Esophagus muscularis mucosa (tissue), 4 donors: ENCODE measurements around the gene PTAFR. TPM values are rescaled to one million over a fixed set of nuclear protein-coding genes. Genes with fewer than 3 reads are reported as not detected.

ENCODE experiments used
- DNase-seq: peaks from one replicate; pipeline ENCODE4 v3.0.0-alpha.2; 2017; ENCODE audit errors: extremely low spot score
- H3K27ac ChIP-seq, 4 donors: fragments of 200-600 bp; sonication (generic); replicated peaks in 1 of 4; 1 replicate in 3 of 4; 2 replicates in 1 of 4; pipeline ENCODE4 v1.5.1; 2016 to 2019; ENCODE audit warnings: mild to moderate bottlenecking in 1 of 4
- H3K27me3 ChIP-seq, 4 donors: fragments of 200-600 bp; sonication (generic); one replicate each; pipeline versions ENCODE4 v1.5.1 to v1.6.0; 2016 to 2019
- H3K36me3 ChIP-seq, 4 donors: fragments of 200-600 bp; sonication (generic); one replicate each; pipeline ENCODE4 v1.5.1; 2016 to 2019
- H3K4me1 ChIP-seq, 4 donors: fragments of 200-600 bp; sonication (generic); one replicate each; pipeline ENCODE4 v1.5.1; 2016 to 2019
- H3K4me3 ChIP-seq, 4 donors: fragments of 200-600 bp; sonication (generic); 1 replicate in 2 of 4; 2 replicates in 2 of 4; pipeline ENCODE4 v1.5.1; 2016 to 2019; ENCODE audit warnings: mild to moderate bottlenecking in 4 of 4, moderate library complexity in 1 of 4
- H3K9me3 ChIP-seq, 4 donors: fragments of 200-600 bp; sonication (generic); 1 replicate in 3 of 4; 2 replicates in 1 of 4; pipeline ENCODE4 v1.5.1; 2016 to 2019
- EP300 ChIP-seq: sonication (generic); formaldehyde crosslinking; IDR thresholded peaks from one replicate; pipeline ENCODE4 v1.6.1; 2017; ENCODE audit warnings: antibody characterized with exemption
- POLR2A ChIP-seq: fragments of 450-650 bp; IDR thresholded peaks from one replicate; pipeline ENCODE4 v1.6.1; 2017; ENCODE audit warnings: antibody characterized with exemption, moderate library complexity, mild to moderate bottlenecking, low read depth
- POLR2AphosphoS5 ChIP-seq, 2 donors: sonication (generic); formaldehyde crosslinking; IDR thresholded peaks; one replicate each; pipeline ENCODE4 v1.6.1; 2017; ENCODE audit warnings: antibody characterized with exemption in 2 of 2
- whole genome bisulfite sequencing: methylation state at CpG from one replicate; pipeline ENCODE4 v1.1.5; 2018; 5-methylcytosine and 5-hydroxymethylcytosine counted together
- intact Hi-C: fragments of 100-400 bp; cut with DNase I; formaldehyde crosslinking; loops from one replicate; pipeline ENCODE4 v1.15.1; 2023
- small RNA-seq, 3 donors: library from RNA; depleted of rRNA; stranded (forward); fragments of <200 nt; gene quantifications; one replicate each; pipeline ENCODE3, GENCODE V24; 2016
- total RNA-seq, 4 donors: library from RNA; depleted of rRNA; stranded (reverse); fragments of >200 nt; gene quantifications; one replicate each; pipeline versions ENCODE4 v1.1.0 to v1.2.1, GENCODE V29; 2016
- TF ChIP-seq, protein P1 (sequence below), 3 experiments: fragments of 200-600 bp in 2 of 3; fragments of 450-650 bp in 1 of 3; sonication (generic) in 2 of 3; IDR thresholded peaks; one replicate each; pipeline ENCODE4 v1.5.1; 2017 to 2019; ENCODE audit warnings: antibody characterized with exemption in 3 of 3, mild to moderate bottlenecking in 2 of 3, moderate library complexity in 1 of 3

Gene PTAFR
- total RNA-seq, 4 donors from 2014 or later: 4.6 to 8.1 (median 6.8) TPM

DNA sequence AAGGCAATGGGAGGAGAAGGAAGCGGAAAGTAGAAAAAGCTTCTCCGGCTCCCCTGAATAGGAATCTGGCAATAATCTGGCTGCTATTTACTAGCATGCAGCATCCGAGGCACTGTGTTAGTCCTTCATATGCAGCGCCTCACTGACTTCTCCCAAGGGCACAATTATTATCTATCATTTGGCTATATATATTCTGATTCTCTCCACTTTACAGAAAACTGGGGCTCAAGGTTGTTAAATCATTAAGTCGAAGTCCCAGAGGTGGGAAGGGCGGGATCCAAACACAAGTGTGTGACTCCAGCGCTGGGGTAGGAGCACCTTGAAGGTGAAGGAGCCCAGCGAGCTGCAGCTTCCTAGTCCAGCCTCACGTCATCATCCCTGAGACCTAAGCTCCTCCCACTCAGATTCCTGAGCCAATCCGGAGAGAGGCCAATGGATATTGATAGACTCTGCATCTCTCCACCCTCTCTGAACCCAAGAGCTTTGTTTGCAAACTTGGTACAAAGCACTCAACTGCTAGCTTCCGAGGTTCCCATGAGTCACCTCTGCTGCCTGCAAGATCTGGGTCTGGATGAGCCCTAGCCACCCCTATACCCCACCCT is 71.5 kb downstream of the PTAFR start:
- Histone ChIP-seq H3K36me3 (no peaks in the 10 kb centered on the region), H3K9me3 (no peaks in the 10 kb centered on the region), H3K27me3 (peaks cover 0 to under 1% (median 0%) of the 10 kb centered on the region in 4 donors), H3K27ac (peak overlapping the region in 1 of 4 donors; percentile 34), H3K4me3 (peak overlapping the region; percentile 28 to 43 (median 42)), H3K4me1 (peaks cover 0 to 11% (median 6%) of the 10 kb centered on the region in 4 donors)
- 45% methylated on average over 11 of the region's 11 CpGs for WGBS
- TF ChIP-seq, protein P1, sequence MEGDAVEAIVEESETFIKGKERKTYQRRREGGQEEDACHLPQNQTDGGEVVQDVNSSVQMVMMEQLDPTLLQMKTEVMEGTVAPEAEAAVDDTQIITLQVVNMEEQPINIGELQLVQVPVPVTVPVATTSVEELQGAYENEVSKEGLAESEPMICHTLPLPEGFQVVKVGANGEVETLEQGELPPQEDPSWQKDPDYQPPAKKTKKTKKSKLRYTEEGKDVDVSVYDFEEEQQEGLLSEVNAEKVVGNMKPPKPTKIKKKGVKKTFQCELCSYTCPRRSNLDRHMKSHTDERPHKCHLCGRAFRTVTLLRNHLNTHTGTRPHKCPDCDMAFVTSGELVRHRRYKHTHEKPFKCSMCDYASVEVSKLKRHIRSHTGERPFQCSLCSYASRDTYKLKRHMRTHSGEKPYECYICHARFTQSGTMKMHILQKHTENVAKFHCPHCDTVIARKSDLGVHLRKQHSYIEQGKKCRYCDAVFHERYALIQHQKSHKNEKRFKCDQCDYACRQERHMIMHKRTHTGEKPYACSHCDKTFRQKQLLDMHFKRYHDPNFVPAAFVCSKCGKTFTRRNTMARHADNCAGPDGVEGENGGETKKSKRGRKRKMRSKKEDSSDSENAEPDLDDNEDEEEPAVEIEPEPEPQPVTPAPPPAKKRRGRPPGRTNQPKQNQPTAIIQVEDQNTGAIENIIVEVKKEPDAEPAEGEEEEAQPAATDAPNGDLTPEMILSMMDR (IDR thresholded peaks at IDR 0.05): no peak
- TF ChIP-seq POLR2AphosphoS5 (IDR thresholded peaks at IDR 0.05) (no peak), POLR2A (no peak), EP300 (no peak)
- intact Hi-C loops: no loop called here
- no peak for DNase-seq

DNA sequence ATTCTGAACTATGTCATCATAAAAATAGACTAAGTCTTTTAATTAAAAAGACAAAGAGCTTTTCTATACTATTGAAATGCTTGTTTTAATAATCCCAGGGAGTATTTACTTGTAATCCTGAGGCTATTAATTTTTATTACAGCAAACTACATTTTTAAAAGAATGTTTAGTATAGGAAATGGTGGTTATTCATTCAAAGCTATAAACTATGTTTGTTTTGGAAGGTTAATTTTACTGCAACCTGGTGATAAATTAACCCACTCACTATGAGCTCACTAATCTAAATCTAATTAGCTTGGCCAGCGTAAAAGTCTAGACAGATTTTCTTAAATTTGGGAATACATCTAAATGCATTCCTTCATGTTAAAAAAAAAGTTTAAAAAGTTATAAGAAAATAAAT is 74.3 kb downstream of the PTAFR start:
- intact Hi-C loops: no loop called here
- Histone ChIP-seq H3K4me3 (no peak overlapping the region), H3K36me3 (no peaks in the 10 kb centered on the region), H3K4me1 (peaks cover 0 to 11% (median 6%) of the 10 kb centered on the region in 4 donors), H3K9me3 (no peaks in the 10 kb centered on the region), H3K27me3 (peaks cover 0 to 14% (median 0%) of the 10 kb centered on the region in 4 donors), H3K27ac (no peak overlapping the region)
- DNase-seq: no peak
- 100% methylated on average over 1 of the region's 1 CpG for WGBS
- TF ChIP-seq EP300 (no peak), POLR2A (no peak)
- TF ChIP-seq, protein P1 (IDR thresholded peaks at IDR 0.05): no peak

DNA sequence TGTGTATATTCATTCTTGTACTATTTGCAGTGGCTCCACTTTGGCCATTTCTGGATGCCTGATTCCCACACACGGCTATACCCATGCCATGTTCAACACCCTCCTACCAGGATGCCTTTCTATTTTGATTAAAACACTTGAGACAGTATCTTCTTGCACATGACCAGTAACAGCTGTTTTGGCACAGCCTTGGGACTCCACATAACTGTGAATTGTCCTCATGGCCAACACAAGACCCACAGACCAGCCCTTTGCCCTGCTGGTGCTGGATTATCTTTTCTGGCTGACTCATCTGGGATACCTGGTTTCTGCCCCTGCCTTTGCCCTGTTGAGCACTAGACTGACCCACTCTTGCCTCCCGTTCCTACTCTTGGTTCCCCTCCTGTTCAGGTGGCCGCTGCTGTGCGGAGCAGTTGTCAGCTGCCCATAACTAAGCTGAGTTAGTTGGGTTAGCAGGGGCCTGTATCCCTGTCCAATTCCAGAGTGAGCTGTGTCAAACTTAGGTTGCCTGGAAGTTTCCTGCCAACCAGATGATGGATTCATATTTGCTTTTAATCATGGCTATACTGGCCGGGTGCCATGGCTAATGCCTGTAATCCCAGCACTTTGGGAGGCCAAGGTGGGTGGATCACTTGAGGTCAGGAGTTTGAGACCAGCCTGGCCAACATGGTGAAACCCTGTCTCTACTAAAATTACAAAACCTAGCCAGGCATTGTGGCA is 77.3 kb downstream of the PTAFR start:
- intact Hi-C loops: no loop called here
- Histone ChIP-seq H3K4me1 (peaks cover 0 to under 1% (median 0%) of the 10 kb centered on the region in 4 donors), H3K27ac (no peak overlapping the region), H3K36me3 (no peaks in the 10 kb centered on the region), H3K27me3 (peaks cover 0 to 20% (median 0%) of the 10 kb centered on the region in 4 donors), H3K9me3 (no peaks in the 10 kb centered on the region), H3K4me3 (no peak overlapping the region)
- TF ChIP-seq POLR2A: no peak
- TF ChIP-seq, protein P1 (IDR thresholded peaks at IDR 0.05): no peak
- TF ChIP-seq POLR2AphosphoS5 (IDR thresholded peaks at IDR 0.05): no peak
- TF ChIP-seq EP300: no peak
- DNase-seq: no peak
- WGBS: 85% methylated on average over 5 of the region's 5 CpGs

Small RNA genes lying within 50 kb of the gene (small RNA-seq; reads per million reads assigned to genes)
- gene RNU6-176P: 0 reads per million in 3 donors

Other genes with a start within 250 kb of the PTAFR start
- gene SMPDL3B, start 241.7 kb downstream of the PTAFR start, total RNA-seq: under 1 TPM in 2 of 4 donors, not detected in 2; 0.23 to 0.58 TPM
- gene XKR8, start 216.7 kb downstream of the PTAFR start, total RNA-seq: 10 to 100 TPM in 1 of 4 donors, 1 to 10 TPM in 3; 4.1 to 12.2 (median 6.8) TPM
- gene EYA3, start 88.1 kb downstream of the PTAFR start, total RNA-seq: 10 to 100 TPM in 1 of 4 donors, 1 to 10 TPM in 3; 8.2 to 11.9 (median 8.7) TPM
- gene DNAJC8, start 56.3 kb upstream of the PTAFR start, total RNA-seq: 10 to 100 TPM; 60.9 to 83.0 (median 73.0) TPM
- 100 to 1,000 TPM; 125 to 174 (median 126) TPM for gene ATP5IF1, start 59.4 kb upstream of the PTAFR start, total RNA-seq
- 10 to 100 TPM in 3 of 4 donors, 1 to 10 TPM in 1; 7.5 to 16.4 (median 11.9) TPM for gene SESN2, start 82.8 kb upstream of the PTAFR start, total RNA-seq
- 10 to 100 TPM in 3 of 4 donors, 1 to 10 TPM in 1; 8.0 to 14.5 (median 12.9) TPM for gene MED18, start 152.3 kb upstream of the PTAFR start, total RNA-seq
- 10 to 100 TPM; 21.0 to 32.4 (median 27.7) TPM for gene PHACTR4, start 193.1 kb upstream of the PTAFR start, total RNA-seq